ENCODE measurements around the gene PTCHD1. TPM values are rescaled to one million over a fixed set of nuclear protein-coding genes. Genes with fewer than 3 reads are reported as not detected.

The PTCHD1 gene
- total and polyA plus RNA-seq, 2 donors (not counting 1 experiment from before 2014, with no cell fraction given): under 0.01 TPM; not detected in 1

GRCh38 chrX:23376581-23376980 is 41.9 kb downstream of the PTCHD1 start:
- TF ChIP-seq, protein P1, sequence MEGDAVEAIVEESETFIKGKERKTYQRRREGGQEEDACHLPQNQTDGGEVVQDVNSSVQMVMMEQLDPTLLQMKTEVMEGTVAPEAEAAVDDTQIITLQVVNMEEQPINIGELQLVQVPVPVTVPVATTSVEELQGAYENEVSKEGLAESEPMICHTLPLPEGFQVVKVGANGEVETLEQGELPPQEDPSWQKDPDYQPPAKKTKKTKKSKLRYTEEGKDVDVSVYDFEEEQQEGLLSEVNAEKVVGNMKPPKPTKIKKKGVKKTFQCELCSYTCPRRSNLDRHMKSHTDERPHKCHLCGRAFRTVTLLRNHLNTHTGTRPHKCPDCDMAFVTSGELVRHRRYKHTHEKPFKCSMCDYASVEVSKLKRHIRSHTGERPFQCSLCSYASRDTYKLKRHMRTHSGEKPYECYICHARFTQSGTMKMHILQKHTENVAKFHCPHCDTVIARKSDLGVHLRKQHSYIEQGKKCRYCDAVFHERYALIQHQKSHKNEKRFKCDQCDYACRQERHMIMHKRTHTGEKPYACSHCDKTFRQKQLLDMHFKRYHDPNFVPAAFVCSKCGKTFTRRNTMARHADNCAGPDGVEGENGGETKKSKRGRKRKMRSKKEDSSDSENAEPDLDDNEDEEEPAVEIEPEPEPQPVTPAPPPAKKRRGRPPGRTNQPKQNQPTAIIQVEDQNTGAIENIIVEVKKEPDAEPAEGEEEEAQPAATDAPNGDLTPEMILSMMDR (conservative IDR thresholded peaks at IDR 0.05 in 1 of 2, IDR thresholded peaks at IDR 0.05 in 1 of 2; ENCODE audit: low read depth in 1 of 2, low read length in 2 of 2): no peak
- TF ChIP-seq EZH2 (IDR thresholded peaks at IDR 0.05; ENCODE audit: low read length, missing control alignments): no peak
- no peak overlapping the region for H3K27ac ChIP-seq (ENCODE audit: insufficient read depth, low read length)
- H2AFZ ChIP-seq (ENCODE audit: low read length): no peak overlapping the region
- no peak overlapping the region for H3K9ac ChIP-seq (ENCODE audit: insufficient read depth, low read length)
- no peaks in the 10 kb centered on the region for H3K9me3 ChIP-seq (ENCODE audit: control insufficient read depth, insufficient read depth, low read depth, low read length)
- DNase-seq (ENCODE audit: low read depth in 2 of 2): no peak
- no peaks in the 10 kb centered on the region for H3K4me1 ChIP-seq (ENCODE audit: control insufficient read depth, extremely low read depth, insufficient read depth, low read length)
- no peak overlapping the region for H3K4me2 ChIP-seq (ENCODE audit: extremely low read depth, insufficient read depth, low read length)
- H3K36me3 ChIP-seq (ENCODE audit: control insufficient read depth, insufficient read depth, low read length): no peaks in the 10 kb centered on the region
- H4K20me1 ChIP-seq (ENCODE audit: control insufficient read depth, extremely low read depth, insufficient read depth, low read length): no peaks in the 10 kb centered on the region
- H3K4me3 ChIP-seq (replicated peaks in 1 of 4; ENCODE audit: control extremely low read depth in 1 of 4, insufficient read depth in 1 of 4, low read depth in 3 of 4, low read length in 4 of 4): no peak overlapping the region
- no peaks in the 10 kb centered on the region for H3K27me3 ChIP-seq (ENCODE audit: control insufficient read depth, insufficient read depth, low read length)
- H3K79me2 ChIP-seq (ENCODE audit: control insufficient read depth, insufficient read depth, low read length): no peaks in the 10 kb centered on the region

- Histone ChIP-seq H3K79me2 (ENCODE audit: control insufficient read depth, insufficient read depth, low read length) (no peaks in the 10 kb centered on the region), H3K9me3 (ENCODE audit: control insufficient read depth, insufficient read depth, low read depth, low read length) (no peaks in the 10 kb centered on the region), H3K4me1 (ENCODE audit: control insufficient read depth, extremely low read depth, insufficient read depth, low read length) (no peaks in the 10 kb centered on the region), H3K4me3 (replicated peaks in 1 of 4; ENCODE audit: control extremely low read depth in 1 of 4, insufficient read depth in 1 of 4, low read depth in 3 of 4, low read length in 4 of 4) (no peak overlapping the region), H3K36me3 (ENCODE audit: control insufficient read depth, insufficient read depth, low read length) (no peaks in the 10 kb centered on the region), H3K27me3 (ENCODE audit: control insufficient read depth, insufficient read depth, low read length) (no peaks in the 10 kb centered on the region), H3K9ac (ENCODE audit: insufficient read depth, low read length) (no peak overlapping the region), H3K4me2 (ENCODE audit: extremely low read depth, insufficient read depth, low read length) (no peak overlapping the region), H3K27ac (ENCODE audit: insufficient read depth, low read length) (no peak overlapping the region), H2AFZ (ENCODE audit: low read length) (no peak overlapping the region), H4K20me1 (ENCODE audit: control insufficient read depth, extremely low read depth, insufficient read depth, low read length) (no peaks in the 10 kb centered on the region)
- DNase-seq (ENCODE audit: low read depth in 2 of 2): no peak
- no peak for TF ChIP-seq EZH2 (IDR thresholded peaks at IDR 0.05; ENCODE audit: low read length, missing control alignments)
- TF ChIP-seq, protein P1 (conservative IDR thresholded peaks at IDR 0.05 in 1 of 2, IDR thresholded peaks at IDR 0.05 in 1 of 2; ENCODE audit: low read depth in 1 of 2, low read length in 2 of 2): no peak
Measured at GRCh38 chrX:23380581-23380980, 45.9 kb downstream of the PTCHD1 start.

DNA sequence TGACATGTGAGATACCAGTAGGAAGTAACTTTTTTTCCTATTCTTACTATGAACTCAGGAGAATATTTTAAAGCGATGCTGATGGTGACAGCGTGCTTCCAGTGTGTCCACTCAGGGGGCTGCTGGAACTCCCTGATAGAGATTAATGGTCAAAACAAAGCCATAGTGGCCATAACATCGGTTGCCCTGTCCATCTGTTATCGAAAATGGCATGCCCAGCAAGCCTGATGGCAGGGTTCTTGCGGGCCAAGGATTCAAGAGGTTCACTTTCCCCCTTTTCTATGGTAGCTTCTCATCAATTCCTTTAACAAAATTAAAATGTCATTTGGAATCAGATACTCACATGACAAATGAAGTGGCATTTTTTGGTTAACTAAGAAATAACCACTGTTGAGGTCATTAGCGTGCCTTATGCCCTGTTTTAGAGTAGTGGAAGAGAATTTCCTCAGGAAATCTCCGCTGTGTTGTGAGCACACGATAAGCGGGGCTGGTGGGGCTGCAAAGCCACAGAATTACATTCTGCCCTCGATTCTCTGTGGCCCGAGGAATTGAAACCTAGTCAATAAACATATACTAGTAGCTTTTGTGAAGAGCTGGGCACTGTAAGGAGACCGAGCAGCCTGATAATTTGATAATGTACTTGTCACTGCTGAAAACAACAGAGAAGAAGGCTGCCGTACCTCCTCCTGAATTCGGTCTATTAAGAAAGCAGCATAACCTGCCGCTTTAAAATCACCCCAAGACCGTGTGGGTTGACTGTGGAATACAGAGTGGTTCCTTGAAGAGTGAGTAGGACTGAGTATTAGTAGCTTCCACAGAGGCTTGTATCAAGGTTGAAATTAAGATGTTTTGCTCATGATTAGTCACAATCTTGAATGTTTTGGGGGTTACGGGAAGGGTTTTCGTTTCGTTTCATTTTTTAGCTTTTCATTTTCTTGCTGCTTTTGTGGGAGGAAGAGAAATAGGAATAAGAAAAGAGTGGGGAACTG is 46.7 kb downstream of the PTCHD1 start:
- Histone ChIP-seq H3K9ac (ENCODE audit: insufficient read depth, low read length) (no peak overlapping the region), H4K20me1 (ENCODE audit: control insufficient read depth, extremely low read depth, insufficient read depth, low read length) (no peaks in the 10 kb centered on the region), H2AFZ (ENCODE audit: low read length) (no peak overlapping the region), H3K4me3 (replicated peaks in 1 of 4; ENCODE audit: control extremely low read depth in 1 of 4, insufficient read depth in 1 of 4, low read depth in 3 of 4, low read length in 4 of 4) (no peak overlapping the region), H3K27me3 (ENCODE audit: control insufficient read depth, insufficient read depth, low read length) (no peaks in the 10 kb centered on the region), H3K4me2 (ENCODE audit: extremely low read depth, insufficient read depth, low read length) (no peak overlapping the region), H3K27ac (ENCODE audit: insufficient read depth, low read length) (no peak overlapping the region), H3K4me1 (ENCODE audit: control insufficient read depth, extremely low read depth, insufficient read depth, low read length) (no peaks in the 10 kb centered on the region), H3K36me3 (ENCODE audit: control insufficient read depth, insufficient read depth, low read length) (no peaks in the 10 kb centered on the region), H3K79me2 (ENCODE audit: control insufficient read depth, insufficient read depth, low read length) (no peaks in the 10 kb centered on the region), H3K9me3 (ENCODE audit: control insufficient read depth, insufficient read depth, low read depth, low read length) (no peaks in the 10 kb centered on the region)
- TF ChIP-seq, protein P1 (conservative IDR thresholded peaks at IDR 0.05 in 1 of 2, IDR thresholded peaks at IDR 0.05 in 1 of 2; ENCODE audit: low read depth in 1 of 2, low read length in 2 of 2): no peak
- TF ChIP-seq EZH2 (IDR thresholded peaks at IDR 0.05; ENCODE audit: low read length, missing control alignments): no peak
- no peak for DNase-seq (ENCODE audit: low read depth in 2 of 2)
